Right lobe of liver (tissue), 6 donors: ENCODE data around the gene WNK2. TPM values are rescaled to one million over a fixed set of nuclear protein-coding genes. Genes with fewer than 3 reads are reported as not detected.

Experiments used
- ATAC-seq, 4 donors: fragments of 200-7000 bp; cut with Tn5 transposase; one replicate each; pipeline ENCODE4 v1.9.1; 2020; ENCODE audit warnings: mild to moderate bottlenecking in 4 of 4, moderate library complexity in 4 of 4
- DNase-seq, 3 donors: peaks; one replicate each; pipeline ENCODE4 v3.0.0-alpha.2; 2020
- H3K27ac ChIP-seq, 3 donors: fragments of 200-600 bp; one replicate each; pipeline ENCODE4 v1.8.0; 2022
- H3K27me3 ChIP-seq, 2 donors: fragments of 200-600 bp; one replicate each; pipeline ENCODE4 v1.8.0; 2022
- H3K36me3 ChIP-seq, 4 donors: fragments of 200-600 bp; sonication (generic) in 1 of 4; one replicate each; pipeline versions ENCODE4 v1.5.1 to v1.8.0; 2017 to 2022; ENCODE audit warnings: control low read depth in 1 of 4
- H3K4me1 ChIP-seq, 4 donors: fragments of 200-600 bp; sonication (generic) in 1 of 4; one replicate each; pipeline versions ENCODE4 v1.5.1 to v1.8.0; 2017 to 2022; ENCODE audit warnings: control low read depth in 1 of 4
- H3K4me3 ChIP-seq, 3 donors: fragments of 200-600 bp; one replicate each; pipeline ENCODE4 v1.8.0; 2022
- H3K9me3 ChIP-seq, 4 donors: fragments of 200-600 bp; sonication (generic) in 1 of 4; one replicate each; pipeline versions ENCODE4 v1.5.1 to v1.8.0; 2017 to 2022; ENCODE audit warnings: control low read depth in 1 of 4
- POLR2A ChIP-seq: fragments of 450-650 bp; IDR thresholded peaks from one replicate; pipeline ENCODE4 v1.6.1; 2017; ENCODE audit warnings: antibody characterized with exemption, mild to moderate bottlenecking
- WGBS: methylation state at CpG from one replicate; pipeline ENCODE4 v1.1.6; 2018; ENCODE audit warnings: low coverage, low lambda C conversion rate; ENCODE audit not compliant: insufficient coverage; ENCODE audit errors: missing lambda C conversion rate; 5-methylcytosine and 5-hydroxymethylcytosine counted together
- intact Hi-C, 2 donors: fragments of 100-400 bp; cut with DNase I; formaldehyde crosslinking; loops; one replicate each; pipeline versions ENCODE4 v1.11.2 to v1.14.1; 2022
- total RNA-seq, 6 experiments: library from RNA; depleted of rRNA in 2 of 6; stranded (reverse); fragments of >200 nt in 2 of 6; fragmentation: NEBNext Ultra II Directional in 3 of 6; extraction: Animal tissue kit (Norgen Biotek cat#: 25700) in 3 of 6; gene quantifications; one replicate each; pipeline versions ENCODE4 v1.1.0 to v1.2.4, GENCODE V29; 2016 to 2023
- TF ChIP-seq, protein P1 (sequence below), 4 donors: fragments of 200-600 bp in 3 of 4; fragments of 450-650 bp in 1 of 4; IDR thresholded peaks; one replicate each; pipeline versions ENCODE4 v1.5.1 to v1.8.0; 2016 to 2022; ENCODE audit warnings: antibody characterized with exemption in 4 of 4, mild to moderate bottlenecking in 2 of 4
- donor health status: DM: no; HTN: yes; CAD: no.
- donor health status: DM: no; HTN: no; CAD: no.
- donor health status: DM: no; HTN: no; CAD: no.
- donor health status: DM: no; HTN: yes; CAD: no.
- donor health status: DM: no; HTN: yes; CAD: no.

The WNK2 gene
- total RNA-seq, 6 experiments from 2014 or later: 0.43 to 3.6 (median 1.3) TPM

DNA sequence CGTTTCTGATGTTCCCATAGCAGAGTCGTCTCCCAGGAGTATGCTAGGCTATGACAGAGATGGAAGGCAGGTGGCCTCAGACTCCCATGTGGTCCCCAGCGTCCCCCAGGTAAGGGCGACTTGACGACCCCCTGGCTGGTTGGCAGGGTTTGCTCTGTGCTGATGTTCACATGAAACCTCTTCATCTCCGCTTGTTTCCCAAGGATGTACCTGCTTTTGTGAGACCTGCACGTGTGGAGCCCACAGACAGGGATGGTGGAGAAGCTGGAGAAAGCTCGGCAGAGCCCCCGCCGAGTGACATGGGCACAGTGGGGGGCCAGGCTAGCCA is 108.3 kb downstream of the WNK2 start:
- TF ChIP-seq, protein P1, sequence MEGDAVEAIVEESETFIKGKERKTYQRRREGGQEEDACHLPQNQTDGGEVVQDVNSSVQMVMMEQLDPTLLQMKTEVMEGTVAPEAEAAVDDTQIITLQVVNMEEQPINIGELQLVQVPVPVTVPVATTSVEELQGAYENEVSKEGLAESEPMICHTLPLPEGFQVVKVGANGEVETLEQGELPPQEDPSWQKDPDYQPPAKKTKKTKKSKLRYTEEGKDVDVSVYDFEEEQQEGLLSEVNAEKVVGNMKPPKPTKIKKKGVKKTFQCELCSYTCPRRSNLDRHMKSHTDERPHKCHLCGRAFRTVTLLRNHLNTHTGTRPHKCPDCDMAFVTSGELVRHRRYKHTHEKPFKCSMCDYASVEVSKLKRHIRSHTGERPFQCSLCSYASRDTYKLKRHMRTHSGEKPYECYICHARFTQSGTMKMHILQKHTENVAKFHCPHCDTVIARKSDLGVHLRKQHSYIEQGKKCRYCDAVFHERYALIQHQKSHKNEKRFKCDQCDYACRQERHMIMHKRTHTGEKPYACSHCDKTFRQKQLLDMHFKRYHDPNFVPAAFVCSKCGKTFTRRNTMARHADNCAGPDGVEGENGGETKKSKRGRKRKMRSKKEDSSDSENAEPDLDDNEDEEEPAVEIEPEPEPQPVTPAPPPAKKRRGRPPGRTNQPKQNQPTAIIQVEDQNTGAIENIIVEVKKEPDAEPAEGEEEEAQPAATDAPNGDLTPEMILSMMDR (IDR thresholded peaks at IDR 0.05): no peak
- TF ChIP-seq POLR2A: no peak
- 40% methylated on average over 1 of the region's 10 CpGs for WGBS
- no peaks in the 10 kb centered on the region for H3K9me3 ChIP-seq
- H3K27ac ChIP-seq: no peak overlapping the region
- ATAC-seq: no peak
- H3K27me3 ChIP-seq: no peaks in the 10 kb centered on the region
- intact Hi-C loops: no loop called here
- peak in 1 of 3 donors; percentile 40 for DNase-seq
- H3K4me3 ChIP-seq: no peak overlapping the region
- H3K36me3 ChIP-seq: no peaks in the 10 kb centered on the region
- no peaks in the 10 kb centered on the region for H3K4me1 ChIP-seq

DNA sequence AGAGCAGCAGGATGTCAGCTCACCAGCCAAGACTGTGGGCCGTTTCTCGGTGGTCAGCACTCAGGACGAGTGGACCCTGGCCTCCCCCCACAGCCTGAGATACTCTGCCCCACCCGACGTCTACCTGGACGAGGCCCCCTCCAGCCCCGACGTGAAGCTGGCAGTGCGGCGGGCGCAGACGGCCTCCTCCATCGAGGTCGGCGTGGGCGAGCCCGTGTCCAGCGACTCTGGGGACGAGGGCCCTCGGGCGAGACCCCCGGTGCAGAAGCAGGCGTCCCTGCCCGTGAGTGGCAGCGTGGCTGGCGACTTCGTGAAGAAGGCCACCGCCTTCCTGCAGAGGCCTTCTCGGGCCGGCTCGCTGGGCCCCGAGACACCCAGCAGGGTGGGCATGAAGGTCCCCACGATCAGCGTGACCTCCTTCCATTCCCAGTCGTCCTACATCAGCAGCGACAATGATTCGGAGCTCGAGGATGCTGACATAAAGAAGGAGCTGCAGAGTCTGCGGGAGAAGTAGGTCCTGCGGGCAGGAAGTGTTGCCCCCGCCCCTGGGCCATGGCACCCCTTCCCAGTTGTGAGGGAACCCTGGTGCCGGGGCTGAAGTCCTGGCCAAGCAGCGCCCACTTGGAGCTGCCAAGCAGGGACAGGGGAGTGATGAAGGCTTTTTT is 108.9 kb downstream of the WNK2 start:
- intact Hi-C loops: no loop called here
- DNase-seq: peak in 1 of 3 donors; percentile 43
- H3K4me1 ChIP-seq: no peaks in the 10 kb centered on the region
- no peaks in the 10 kb centered on the region for H3K27me3 ChIP-seq
- no peaks in the 10 kb centered on the region for H3K36me3 ChIP-seq
- H3K9me3 ChIP-seq: no peaks in the 10 kb centered on the region
- 89% methylated on average over 8 of the region's 43 CpGs for WGBS
- TF ChIP-seq, protein P1 (IDR thresholded peaks at IDR 0.05): no peak
- TF ChIP-seq POLR2A: no peak
- ATAC-seq: no peak
- H3K4me3 ChIP-seq: no peak overlapping the region
- H3K27ac ChIP-seq: no peak overlapping the region

DNA sequence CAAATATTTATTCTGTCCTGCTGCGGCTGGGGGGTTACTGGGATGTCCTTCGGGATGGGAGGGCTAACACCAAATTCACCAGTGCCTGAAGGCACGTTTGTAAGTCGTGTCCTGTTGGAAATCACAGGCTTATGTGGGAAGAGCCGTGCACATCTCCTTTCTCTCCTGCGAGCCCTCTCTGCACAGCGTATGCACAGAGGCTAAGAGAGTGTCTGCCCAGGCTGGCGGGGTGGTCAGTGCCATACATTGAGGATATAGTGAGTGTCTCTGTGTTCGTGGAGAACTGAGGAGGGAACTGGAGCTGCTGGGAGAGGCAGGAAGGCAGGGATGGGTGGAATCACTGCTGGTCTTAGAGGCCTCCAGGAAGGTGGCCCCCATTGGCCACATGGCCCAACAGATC is 110.1 kb downstream of the WNK2 start:
- WGBS: 60% methylated on average over 3 of the region's 9 CpGs
- no peaks in the 10 kb centered on the region for H3K9me3 ChIP-seq
- H3K4me3 ChIP-seq: no peak overlapping the region
- TF ChIP-seq POLR2A: no peak
- TF ChIP-seq, protein P1 (IDR thresholded peaks at IDR 0.05): no peak
- no peaks in the 10 kb centered on the region for H3K27me3 ChIP-seq
- H3K36me3 ChIP-seq: no peaks in the 10 kb centered on the region
- DNase-seq (peak in 1 of 3 donors; percentile 28), ATAC-seq (no peak)
- intact Hi-C loops: no loop called here
- no peaks in the 10 kb centered on the region for H3K4me1 ChIP-seq
- H3K27ac ChIP-seq: no peak overlapping the region

DNA sequence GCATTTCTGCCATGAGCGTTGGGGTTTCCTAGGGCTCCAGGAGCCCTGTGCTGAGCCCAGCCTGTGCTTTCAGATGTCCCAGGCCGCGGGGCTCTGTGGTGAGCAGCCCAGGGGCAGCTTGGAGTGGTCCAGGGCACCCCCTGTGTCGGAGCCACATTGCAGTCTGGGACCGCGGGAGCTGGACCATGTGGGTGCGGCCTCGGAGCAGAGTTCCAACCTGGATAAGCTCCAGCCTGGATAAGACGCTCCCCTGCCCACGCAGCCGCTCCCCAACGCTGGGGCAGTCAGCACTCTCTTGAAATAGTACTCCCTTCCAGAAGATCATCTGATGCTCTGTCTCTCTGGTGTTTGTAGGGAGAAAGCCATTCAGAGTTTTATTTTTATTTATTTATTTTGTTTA is 111.1 kb downstream of the WNK2 start:
- TF ChIP-seq, protein P1 (IDR thresholded peaks at IDR 0.05): no peak
- Histone ChIP-seq H3K36me3 (no peaks in the 10 kb centered on the region), H3K4me1 (no peaks in the 10 kb centered on the region), H3K27ac (no peak overlapping the region), H3K27me3 (no peaks in the 10 kb centered on the region), H3K9me3 (no peaks in the 10 kb centered on the region), H3K4me3 (no peak overlapping the region)
- DNase-seq (peak in 1 of 3 donors; percentile 37), ATAC-seq (no peak)
- 86% methylated on average over 6 of the region's 12 CpGs for WGBS
- intact Hi-C loops: loop anchor here in 1 of 2 donors (5.0 kb wide), 2 partner anchors 53 to 133 kb away; no protein-coding TSS in a partner anchor
